ENCODE data around the gene LANCL3.

DNA sequence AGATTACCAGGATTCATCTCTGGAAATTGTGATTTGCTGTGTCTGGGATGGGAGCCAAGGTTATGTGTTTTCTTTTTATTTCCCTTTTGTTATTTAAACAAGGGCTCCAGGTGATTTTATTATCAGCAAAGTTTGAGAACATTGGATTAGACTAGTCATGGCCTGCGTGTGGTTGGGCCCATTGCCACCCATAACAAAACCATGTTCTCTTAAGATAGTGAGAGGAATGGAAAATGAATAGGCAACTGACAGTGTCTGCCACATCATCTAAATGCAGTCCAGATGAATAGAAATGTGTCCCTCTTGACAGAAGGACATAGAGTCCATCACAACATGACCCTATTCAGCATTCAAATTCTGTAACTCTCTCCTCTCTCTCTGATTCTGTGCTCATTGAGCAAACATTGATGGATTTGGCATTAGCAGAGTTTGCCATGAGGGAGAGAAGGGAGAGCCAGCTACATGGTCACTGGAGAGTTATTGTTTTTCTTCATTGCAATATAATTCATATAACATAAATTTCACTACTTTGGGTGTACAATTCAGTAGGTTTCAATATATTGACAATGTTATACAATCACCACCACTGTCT is 125.8 kb downstream of the LANCL3 start:
- TF ChIP-seq CTCF (IDR thresholded peaks at IDR 0.05) (no peak), POLR2A (IDR thresholded peaks at IDR 0.05) (no peak)
